ENCODE data around the gene BEST2. TPM values are rescaled to one million over a fixed set of nuclear protein-coding genes. Genes with fewer than 3 reads are reported as not detected.

BEST2 gene
- not detected for total RNA-seq

- no peak for TF ChIP-seq CTCF (IDR thresholded peaks at IDR 0.05; ENCODE audit: low read depth)
These were observed at the start of gene BEST2 for GRCh38 chr19:12751635-12752034. Gene BEST2 (plus strand): TSS chr19:12751791. CDS start chr19:12752593, 802 bp downstream.

- no peak for TF ChIP-seq CTCF (IDR thresholded peaks at IDR 0.05; ENCODE audit: low read depth)
These were observed 48.5 kb upstream of the BEST2 start for GRCh38 chr19:12703046-12703445.

GRCh38 chr19:12705169-12705568 lies 46.4 kb upstream of the BEST2 start:
- no peak for TF ChIP-seq CTCF (IDR thresholded peaks at IDR 0.05; ENCODE audit: low read depth)

GRCh38 chr19:12705654-12706331 lies 45.8 kb upstream of the BEST2 start:
- TF ChIP-seq CTCF (IDR thresholded peaks at IDR 0.05; ENCODE audit: low read depth) = no peak

- no peak for TF ChIP-seq CTCF (IDR thresholded peaks at IDR 0.05; ENCODE audit: low read depth)
These were observed 45.3 kb upstream of the BEST2 start for GRCh38 chr19:12706332-12706718.

- no peak for TF ChIP-seq CTCF (IDR thresholded peaks at IDR 0.05; ENCODE audit: low read depth)
These were observed 43.0 kb upstream of the BEST2 start for GRCh38 chr19:12708641-12709040.

- TF ChIP-seq CTCF (IDR thresholded peaks at IDR 0.05; ENCODE audit: low read depth) = no peak
These were observed 40.4 kb upstream of the BEST2 start for GRCh38 chr19:12711187-12711586.
